GM06990 (cell line): ENCODE results near the gene TET2.

ENCODE experiments used
- DNase-seq: peaks from one replicate; pipeline ENCODE4 v3.0.0-alpha.2; 2011; ENCODE audit not compliant: insufficient read length; ENCODE audit errors: extremely low read depth
- H3K27me3 ChIP-seq: replicated peaks from 2 replicates; pipeline ENCODE4 v1.6.0; 2011; ENCODE audit warnings: low read length; ENCODE audit not compliant: control insufficient read depth, insufficient read depth
- H3K36me3 ChIP-seq: 2 replicates; pipeline ENCODE4 v1.5.1; 2011; ENCODE audit warnings: low read length; ENCODE audit not compliant: control insufficient read depth, insufficient read depth
- H3K4me3 ChIP-seq: replicated peaks from 2 replicates; pipeline ENCODE4 v1.5.1; 2011; ENCODE audit warnings: low read depth, mild to moderate bottlenecking, control low read depth, low read length
- CTCF ChIP-seq: IDR thresholded peaks from 2 replicates; pipeline ENCODE4 v1.5.1; 2011; ENCODE audit warnings: low read length, control low read depth, mild to moderate bottlenecking, inconsistent platforms; ENCODE audit not compliant: insufficient read depth, poor library complexity, severe bottlenecking

The TET2 gene

GRCh38 chr4:105158837-105159236 lies 12.2 kb downstream of the TET2 start:
- no peak for TF ChIP-seq CTCF
- H3K4me3 ChIP-seq = no peak overlapping the region
- no peaks in the 10 kb centered on the region for H3K27me3 ChIP-seq
- no peaks in the 10 kb centered on the region; the same call in 1 of the 2 replicates for H3K36me3 ChIP-seq
- DNase-seq = no peak

- TF ChIP-seq CTCF = no peak
- no peak overlapping the region for H3K4me3 ChIP-seq
- no peaks in the 10 kb centered on the region for H3K27me3 ChIP-seq
- DNase-seq = no peak
- H3K36me3 ChIP-seq = no peaks in the 10 kb centered on the region; the same call in none of the 2 replicates
These were observed 15.6 kb downstream of the TET2 start for GRCh38 chr4:105162123-105162796.

GRCh38 chr4:105164548-105164947 lies 17.9 kb downstream of the TET2 start:
- Histone ChIP-seq H3K27me3 (no peaks in the 10 kb centered on the region), H3K36me3 (no peaks in the 10 kb centered on the region; the same call in none of the 2 replicates), H3K4me3 (no peak overlapping the region)
- TF ChIP-seq CTCF = no peak
- no peak for DNase-seq

- no peak for DNase-seq
- Histone ChIP-seq H3K4me3 (no peak overlapping the region), H3K36me3 (peaks cover 2% of the 10 kb centered on the region), H3K27me3 (no peaks in the 10 kb centered on the region)
- TF ChIP-seq CTCF = no peak
These were observed 19.4 kb downstream of the TET2 start for GRCh38 chr4:105166066-105166465.

- H3K36me3 ChIP-seq = peaks cover 2% of the 10 kb centered on the region
- H3K4me3 ChIP-seq = no peak overlapping the region
- no peak for DNase-seq
- no peaks in the 10 kb centered on the region for H3K27me3 ChIP-seq
- no peak for TF ChIP-seq CTCF
These were observed 24.0 kb downstream of the TET2 start for GRCh38 chr4:105170711-105171110.

- Histone ChIP-seq H3K36me3 (peaks cover 2% of the 10 kb centered on the region), H3K27me3 (no peaks in the 10 kb centered on the region), H3K4me3 (no peak overlapping the region)
- no peak for DNase-seq
- no peak for TF ChIP-seq CTCF
These were observed 25.2 kb downstream of the TET2 start for GRCh38 chr4:105171912-105172311.
